Measurements from ENCODE around the gene FAM171A1.

GRCh38 chr10:15196021-15196834, 174.9 kb downstream of the FAM171A1 start:
- TF ChIP-seq CTCF (IDR thresholded peaks at IDR 0.05) = no peak
- no peak for TF ChIP-seq EZH2 (IDR thresholded peaks at IDR 0.05; ENCODE audit: borderline replicate concordance, insufficient read depth, low read depth, low read length, poor library complexity, severe bottlenecking)
